GM18907 (cell line): ENCODE measurements around the gene CASK.

ENCODE experiments used
- ATAC-seq: cut with Tn5 transposase; IDR thresholded peaks from one replicate; pipeline ENCODE4 v1.9.1; 2021; ENCODE audit warnings: mild to moderate bottlenecking, moderate library complexity; ENCODE audit not compliant: unreplicated experiment

The CASK gene

DNA sequence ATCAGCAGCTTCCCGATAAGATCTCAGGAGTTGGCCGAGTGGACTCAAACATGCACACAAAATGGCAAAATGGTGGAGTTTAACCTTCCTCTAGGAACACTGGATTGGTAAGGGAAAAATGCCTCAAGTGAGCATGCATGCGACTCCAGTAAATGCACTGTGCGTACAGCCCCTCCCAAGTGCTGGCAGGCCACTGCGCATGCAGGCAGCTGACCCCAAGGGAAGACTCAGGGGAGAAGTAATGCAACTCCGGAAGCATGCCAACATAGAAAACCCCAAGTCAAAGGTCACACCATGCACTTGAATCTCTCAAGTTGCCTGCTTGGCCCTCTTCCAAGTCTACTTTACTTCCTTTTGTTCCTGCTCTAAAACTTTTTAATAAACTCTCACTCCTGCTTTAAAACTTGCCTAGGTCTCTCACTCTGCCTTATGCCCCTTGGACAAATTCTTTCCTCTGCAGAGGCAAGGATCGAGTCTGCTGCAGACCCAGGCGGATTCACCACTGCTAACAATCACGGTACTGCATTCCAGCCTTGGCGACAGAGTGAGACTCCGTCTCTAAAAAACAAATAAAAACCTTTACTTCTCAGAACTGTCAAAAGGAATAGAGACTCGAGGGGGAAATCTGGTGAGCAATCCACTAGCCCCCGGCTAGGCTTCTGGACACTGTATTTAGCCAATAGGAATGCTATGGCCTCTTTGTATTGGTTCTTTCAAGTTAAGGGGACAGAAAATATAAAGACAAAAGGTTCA lies 442.7 kb downstream of the CASK start:
- ATAC-seq: no peak

DNA sequence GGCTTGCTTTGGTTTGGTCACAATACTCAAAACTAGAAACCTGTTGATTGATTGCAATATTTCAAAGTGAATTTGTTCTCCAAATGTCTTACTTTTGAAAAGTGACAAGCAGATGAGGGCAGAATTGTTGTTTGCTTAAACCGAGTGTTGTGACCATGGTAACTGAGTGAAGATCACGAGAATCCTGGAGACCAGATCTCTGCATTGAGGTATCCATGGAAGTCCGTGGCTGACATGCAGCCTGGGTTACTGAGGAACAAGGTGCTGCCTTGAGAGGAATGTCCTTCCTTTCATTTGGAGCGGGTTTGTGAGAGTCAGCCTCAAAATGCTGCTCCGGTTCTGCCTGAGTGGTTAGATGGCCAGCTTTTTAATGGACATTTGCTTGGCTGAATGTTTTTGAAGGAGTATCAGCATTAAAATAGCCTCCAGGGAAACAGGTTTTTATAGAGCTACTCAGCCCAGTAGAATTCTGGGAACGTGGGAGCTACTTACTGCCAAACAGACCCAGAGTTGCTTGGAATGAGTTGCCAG lies 444.9 kb downstream of the CASK start:
- no peak for ATAC-seq

DNA sequence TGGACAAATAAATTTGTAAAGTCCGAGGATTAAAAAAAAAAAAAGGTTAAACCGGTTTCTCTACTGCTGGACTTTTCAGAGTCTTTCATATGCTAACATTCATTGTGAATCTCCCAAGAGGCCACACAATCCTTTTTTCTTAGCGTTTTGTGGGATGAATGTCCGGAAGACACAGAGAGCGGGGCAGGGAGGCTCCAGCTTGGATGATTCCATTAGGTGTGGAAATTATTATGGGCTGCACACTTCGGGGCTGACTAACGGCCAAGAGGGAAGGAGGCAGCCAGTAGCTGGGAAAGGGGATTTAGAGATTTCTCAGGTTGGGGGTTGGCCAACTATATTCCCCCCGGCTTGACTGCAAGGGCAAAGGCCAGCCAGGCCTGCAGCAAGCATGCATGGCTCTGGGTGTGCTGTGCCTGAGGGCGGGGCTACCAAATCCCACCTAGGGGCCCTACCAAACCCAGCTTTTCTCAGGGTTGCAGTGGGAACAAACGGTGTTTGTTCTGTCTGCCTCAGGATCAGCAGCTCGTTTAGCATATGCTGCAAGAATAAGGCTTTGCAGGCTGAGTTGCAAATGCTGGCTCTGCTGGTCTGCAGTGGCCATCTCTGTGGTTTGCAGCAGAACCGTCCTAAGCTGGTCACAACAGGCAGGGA lies 447.6 kb downstream of the CASK start:
- ATAC-seq: no peak

DNA sequence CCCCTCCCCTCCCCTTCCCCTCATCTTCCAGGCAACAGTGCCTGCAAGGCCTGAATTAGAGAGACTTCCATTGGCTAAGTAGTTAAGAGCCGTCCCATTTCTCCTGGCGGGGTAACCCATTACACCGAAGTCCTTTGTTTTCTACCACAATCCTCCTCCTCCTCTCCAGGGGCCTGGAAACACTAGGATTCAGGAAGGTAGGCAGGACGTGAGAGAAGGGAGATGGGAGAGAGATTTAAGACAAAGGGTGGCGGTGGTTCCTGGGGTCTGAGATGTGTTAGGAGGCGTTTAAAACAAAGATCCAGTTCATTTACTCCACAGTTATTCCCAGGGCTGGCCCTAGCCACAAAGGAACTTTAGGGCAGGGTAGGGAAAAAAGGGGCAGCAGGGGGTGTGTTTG lies 448.2 kb downstream of the CASK start:
- no peak for ATAC-seq

DNA sequence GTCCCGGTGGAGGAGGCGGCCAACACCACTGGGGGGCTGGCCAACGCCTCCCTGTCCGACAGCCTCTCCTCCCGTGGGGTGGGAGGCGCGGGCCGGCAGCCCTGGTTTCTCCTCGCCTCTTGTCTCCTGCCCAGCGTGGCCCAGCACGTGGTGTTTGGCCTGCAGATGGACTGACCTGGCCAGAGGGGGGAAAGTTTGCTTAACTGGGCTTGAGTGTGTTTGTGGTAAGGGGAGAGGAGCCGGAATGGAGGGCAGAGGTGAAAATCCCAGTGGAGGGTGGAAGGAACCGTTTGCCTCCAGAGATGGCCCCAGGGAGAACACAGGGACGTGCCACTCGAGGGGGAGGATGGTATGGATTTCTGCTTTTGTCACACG lies 448.6 kb downstream of the CASK start:
- ATAC-seq: no peak

DNA sequence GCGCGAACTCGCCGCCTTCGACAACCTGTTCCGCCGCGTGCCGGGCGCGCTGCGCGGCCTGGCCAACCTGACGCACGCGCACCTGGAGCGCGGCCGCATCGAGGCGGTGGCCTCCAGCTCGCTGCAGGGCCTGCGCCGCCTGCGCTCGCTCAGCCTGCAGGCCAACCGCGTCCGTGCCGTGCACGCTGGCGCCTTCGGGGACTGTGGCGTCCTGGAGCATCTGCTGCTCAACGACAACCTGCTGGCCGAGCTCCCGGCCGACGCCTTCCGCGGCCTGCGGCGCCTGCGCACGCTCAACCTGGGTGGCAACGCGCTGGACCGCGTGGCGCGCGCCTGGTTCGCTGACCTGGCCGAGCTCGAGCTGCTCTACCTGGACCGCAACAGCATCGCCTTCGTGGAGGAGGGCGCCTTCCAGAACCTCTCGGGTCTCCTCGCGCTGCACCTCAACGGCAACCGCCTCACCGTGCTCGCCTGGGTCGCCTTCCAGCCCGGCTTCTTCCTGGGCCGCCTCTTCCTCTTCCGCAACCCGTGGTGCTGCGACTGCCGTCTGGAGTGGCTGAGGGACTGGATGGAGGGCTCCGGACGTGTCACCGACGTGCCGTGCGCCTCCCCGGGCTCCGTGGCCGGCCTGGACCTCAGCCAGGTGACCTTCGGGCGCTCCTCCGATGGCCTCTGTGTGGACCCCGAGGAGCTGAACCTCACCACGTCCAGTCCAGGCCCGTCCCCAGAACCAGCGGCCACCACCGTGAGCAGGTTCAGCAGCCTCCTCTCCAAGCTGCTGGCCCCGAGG lies 449.2 kb downstream of the CASK start:
- no peak for ATAC-seq

DNA sequence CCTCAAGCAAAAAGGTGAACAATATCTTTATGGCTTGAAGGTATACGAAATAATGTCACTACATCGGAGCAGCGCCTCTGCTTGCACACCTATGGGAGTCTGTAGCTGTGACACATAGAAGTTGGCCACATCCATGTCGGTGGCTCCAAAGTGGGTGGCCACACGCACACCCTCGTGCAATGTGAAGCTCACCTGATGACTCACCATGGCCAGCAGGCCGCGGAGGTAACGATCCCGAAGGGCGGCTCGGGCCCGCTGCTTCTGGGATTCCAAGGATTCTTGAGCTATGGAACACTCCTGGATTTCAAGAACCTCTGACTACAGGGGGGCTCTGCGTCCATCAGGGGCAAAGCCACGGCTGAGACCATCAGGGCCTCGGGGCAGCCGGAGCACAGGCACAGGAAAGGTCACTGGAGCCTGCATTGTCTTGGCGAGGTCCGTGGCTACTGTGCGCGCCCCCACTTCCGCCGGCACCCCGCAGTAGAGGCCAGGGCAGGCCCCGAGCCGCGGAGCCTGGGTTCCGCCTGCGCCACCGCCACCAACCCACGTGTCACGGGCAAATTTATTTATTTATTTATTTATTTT lies 451.0 kb downstream of the CASK start:
- ATAC-seq: no peak

DNA sequence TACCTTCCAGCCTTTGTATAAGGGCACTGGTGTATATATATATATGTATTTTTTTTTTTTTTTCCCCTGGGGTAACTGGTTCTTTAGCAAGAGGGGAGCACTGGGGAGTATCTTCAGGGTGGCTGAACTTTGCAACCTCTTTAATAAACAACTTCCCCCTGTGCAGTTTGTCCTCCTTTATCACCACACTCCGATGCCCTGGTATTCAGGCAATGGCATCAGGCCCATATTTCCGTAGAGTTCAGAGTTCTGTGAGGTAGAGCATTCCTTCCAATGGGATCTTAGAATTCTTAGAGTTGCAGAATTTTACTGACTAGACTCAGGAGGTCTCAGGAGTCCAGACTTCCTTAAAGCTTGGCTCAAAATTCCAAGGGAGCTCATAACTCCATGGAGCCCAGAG lies 451.6 kb downstream of the CASK start:
- ATAC-seq: no peak

DNA sequence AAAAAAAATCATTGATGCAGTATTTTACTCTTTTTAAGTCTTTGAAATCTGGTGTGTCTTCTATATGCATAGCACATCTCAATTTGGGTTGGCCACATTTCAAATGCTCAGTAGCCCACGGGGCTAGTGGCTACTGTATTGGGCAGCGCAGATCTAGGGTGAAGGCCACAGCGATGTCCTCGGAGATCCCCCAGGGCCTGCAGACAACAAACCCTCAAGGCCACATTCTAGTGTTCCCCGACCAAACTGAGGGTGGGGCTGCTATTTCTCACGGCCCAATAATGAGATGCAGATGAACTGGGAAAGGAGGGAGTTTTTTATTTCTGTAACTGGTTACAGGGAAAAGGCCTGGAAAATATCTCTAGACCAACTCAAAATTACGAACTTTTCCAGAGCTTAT lies 452.6 kb downstream of the CASK start:
- no peak for ATAC-seq

DNA sequence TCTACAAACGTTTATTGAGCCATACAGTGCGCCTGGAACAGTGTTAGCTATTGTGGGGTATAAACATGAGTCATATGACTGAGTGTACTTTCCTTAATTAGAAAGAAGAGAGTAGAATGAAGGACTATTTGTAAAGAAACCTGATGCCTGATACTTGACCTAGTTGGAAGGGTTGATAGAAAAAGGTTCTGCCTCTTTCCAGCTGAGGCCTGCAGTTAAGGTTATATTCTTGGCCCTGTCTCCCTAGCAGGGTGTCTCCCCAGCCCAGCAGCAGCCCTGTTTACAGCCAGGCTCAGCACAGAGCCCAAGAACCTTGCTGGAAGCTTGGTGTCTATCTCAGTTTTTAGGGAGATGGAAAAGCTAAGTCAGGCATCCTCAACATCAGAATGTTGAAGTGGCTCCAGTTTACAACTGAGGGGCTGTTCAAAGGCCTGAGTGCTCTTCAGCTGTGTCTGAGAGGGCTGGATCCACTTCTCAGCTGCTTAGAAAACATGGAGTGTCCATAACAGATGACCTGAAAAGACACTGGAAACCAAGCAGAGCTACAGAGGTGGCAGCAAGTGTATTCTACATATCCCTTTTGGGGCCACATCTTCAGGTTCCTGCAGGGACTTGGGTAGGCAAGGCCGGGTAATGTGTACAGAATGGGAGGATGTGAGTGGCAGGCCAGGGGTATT lies 454.6 kb downstream of the CASK start:
- ATAC-seq: no peak
